Measurements from ENCODE around the gene PTGR3. TPM values are rescaled to one million over a fixed set of nuclear protein-coding genes. Genes with fewer than 3 reads are reported as not detected.

PTGR3 gene
- total RNA-seq, 6 experiments from 2014 or later, result 9.4 to 30.1 (median 19.8) TPM

GRCh38 chr18:75178376-75178775 lies 30.6 kb downstream of the PTGR3 start:
- H3K36me3 ChIP-seq, result no peaks in the 10 kb centered on the region
- 80% methylated on average over 2 of the region's 11 CpGs for WGBS (ENCODE audit: insufficient coverage, low coverage, low lambda C conversion rate, missing lambda C conversion rate)
- H3K4me1 ChIP-seq, result no peaks in the 10 kb centered on the region
- TF ChIP-seq, protein P1, sequence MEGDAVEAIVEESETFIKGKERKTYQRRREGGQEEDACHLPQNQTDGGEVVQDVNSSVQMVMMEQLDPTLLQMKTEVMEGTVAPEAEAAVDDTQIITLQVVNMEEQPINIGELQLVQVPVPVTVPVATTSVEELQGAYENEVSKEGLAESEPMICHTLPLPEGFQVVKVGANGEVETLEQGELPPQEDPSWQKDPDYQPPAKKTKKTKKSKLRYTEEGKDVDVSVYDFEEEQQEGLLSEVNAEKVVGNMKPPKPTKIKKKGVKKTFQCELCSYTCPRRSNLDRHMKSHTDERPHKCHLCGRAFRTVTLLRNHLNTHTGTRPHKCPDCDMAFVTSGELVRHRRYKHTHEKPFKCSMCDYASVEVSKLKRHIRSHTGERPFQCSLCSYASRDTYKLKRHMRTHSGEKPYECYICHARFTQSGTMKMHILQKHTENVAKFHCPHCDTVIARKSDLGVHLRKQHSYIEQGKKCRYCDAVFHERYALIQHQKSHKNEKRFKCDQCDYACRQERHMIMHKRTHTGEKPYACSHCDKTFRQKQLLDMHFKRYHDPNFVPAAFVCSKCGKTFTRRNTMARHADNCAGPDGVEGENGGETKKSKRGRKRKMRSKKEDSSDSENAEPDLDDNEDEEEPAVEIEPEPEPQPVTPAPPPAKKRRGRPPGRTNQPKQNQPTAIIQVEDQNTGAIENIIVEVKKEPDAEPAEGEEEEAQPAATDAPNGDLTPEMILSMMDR (IDR thresholded peaks at IDR 0.05), result no peak
- TF ChIP-seq POLR2A (IDR thresholded peaks at IDR 0.05), result no peak
- H3K9me3 ChIP-seq, result no peaks in the 10 kb centered on the region
- no peak overlapping the region for H3K4me3 ChIP-seq
- no peaks in the 10 kb centered on the region for H3K27me3 ChIP-seq
- H3K27ac ChIP-seq, result no peak overlapping the region
- DNase-seq (no peak), ATAC-seq (no peak)
- intact Hi-C loops (cut with DNase I), result loop anchor here in 1 of 2 donors (10.0 kb wide), 1 partner anchor 426 kb away; no protein-coding TSS in a partner anchor

DNA sequence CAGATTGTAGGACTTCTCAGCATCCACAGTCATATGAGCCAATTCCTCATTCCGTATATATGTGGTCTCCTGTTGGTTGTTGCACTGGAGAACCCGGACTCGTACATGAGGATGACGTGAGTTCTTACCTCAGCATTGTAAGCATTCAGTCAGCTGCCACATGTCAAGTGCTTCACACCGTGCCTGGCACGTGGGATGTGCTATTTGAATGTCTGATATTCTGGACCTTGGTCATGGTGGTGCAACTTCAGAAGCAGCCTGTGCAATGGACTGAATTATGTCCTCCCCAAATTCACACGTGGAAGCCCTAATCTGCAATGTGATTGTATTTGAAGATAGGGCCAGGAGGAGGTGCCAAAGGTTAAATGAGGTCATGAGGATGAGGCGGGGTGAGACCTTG lies 32.1 kb downstream of the PTGR3 start:
- intact Hi-C loops (cut with DNase I), result loop anchor here in 1 of 2 donors (10.0 kb wide), 1 partner anchor 428 kb away; no protein-coding TSS in a partner anchor
- Histone ChIP-seq H3K36me3 (no peaks in the 10 kb centered on the region), H3K4me3 (no peak overlapping the region), H3K27ac (no peak overlapping the region), H3K4me1 (no peaks in the 10 kb centered on the region), H3K9me3 (no peaks in the 10 kb centered on the region), H3K27me3 (no peaks in the 10 kb centered on the region)
- no peak for ATAC-seq
- DNase-seq, result no peak
- no peak for TF ChIP-seq POLR2A (IDR thresholded peaks at IDR 0.05)
- TF ChIP-seq, protein P1 (IDR thresholded peaks at IDR 0.05), result no peak
- WGBS (ENCODE audit: insufficient coverage, low coverage, low lambda C conversion rate, missing lambda C conversion rate), result 76% methylated on average over 8 of the region's 8 CpGs

GRCh38 chr18:75173738-75174137 lies 35.2 kb downstream of the PTGR3 start:
- intact Hi-C loops (cut with DNase I), result loop anchor here in 1 of 2 donors (10.0 kb wide), 1 partner anchor 431 kb away; no protein-coding TSS in a partner anchor
- no peak overlapping the region for H3K4me3 ChIP-seq
- H3K27me3 ChIP-seq, result no peaks in the 10 kb centered on the region
- H3K36me3 ChIP-seq, result no peaks in the 10 kb centered on the region
- no peaks in the 10 kb centered on the region for H3K4me1 ChIP-seq
- H3K27ac ChIP-seq, result no peak overlapping the region
- TF ChIP-seq, protein P1 (IDR thresholded peaks at IDR 0.05), result no peak
- TF ChIP-seq POLR2A (IDR thresholded peaks at IDR 0.05), result no peak
- no peaks in the 10 kb centered on the region for H3K9me3 ChIP-seq
- no peak for DNase-seq
- WGBS (ENCODE audit: insufficient coverage, low coverage, low lambda C conversion rate, missing lambda C conversion rate), result 54% methylated on average over 4 of the region's 4 CpGs
- ATAC-seq, result no peak

DNA sequence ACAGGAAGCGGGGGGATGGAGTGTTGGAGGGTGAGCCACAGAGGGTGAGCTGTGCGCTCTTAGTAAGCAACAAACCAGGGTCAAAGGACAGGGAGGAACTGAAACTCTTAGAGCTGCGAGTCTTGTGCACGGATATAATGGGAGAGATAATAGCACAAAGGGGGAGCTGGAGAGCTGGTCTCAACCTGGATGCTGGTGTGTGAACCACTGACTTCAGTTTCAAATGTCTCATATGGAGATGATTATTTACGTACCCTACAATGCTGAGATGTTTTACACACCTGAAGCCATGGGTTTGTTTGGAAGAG lies 35.9 kb downstream of the PTGR3 start:
- no peaks in the 10 kb centered on the region for H3K9me3 ChIP-seq
- intact Hi-C loops (cut with DNase I), result loop anchor here in 1 of 2 donors (10.0 kb wide), 1 partner anchor 432 kb away; no protein-coding TSS in a partner anchor
- no peak for DNase-seq
- TF ChIP-seq POLR2A (IDR thresholded peaks at IDR 0.05), result no peak
- TF ChIP-seq, protein P1 (IDR thresholded peaks at IDR 0.05), result peak in 1 of 4 donors; percentile 9
- no peak overlapping the region for H3K27ac ChIP-seq
- H3K36me3 ChIP-seq, result no peaks in the 10 kb centered on the region
- ATAC-seq, result peak; percentile 59 to 77 (median 64)
- H3K4me3 ChIP-seq, result no peak overlapping the region
- H3K27me3 ChIP-seq, result no peaks in the 10 kb centered on the region
- no peaks in the 10 kb centered on the region for H3K4me1 ChIP-seq
- WGBS (ENCODE audit: insufficient coverage, low coverage, low lambda C conversion rate, missing lambda C conversion rate), result 28% methylated on average over 5 of the region's 5 CpGs
